AG04450 (cell line): ENCODE data around the gene RPL13A. TPM values are rescaled to one million over a fixed set of nuclear protein-coding genes. Genes with fewer than 3 reads are reported as not detected.

Source experiments
- CTCF ChIA-PET: fragments of 300-600, 350-600 bp; formaldehyde crosslinking; extraction: SDS; loops from one replicate; lab custom pipeline; 2022; ENCODE audit warnings: antibody characterized with exemption, inconsistent platforms; lab: Charles Lee
- POLR2A ChIA-PET: fragments of 350-600 bp; formaldehyde crosslinking; extraction: SDS; loops from one replicate; lab custom pipeline; 2021; ENCODE audit warnings: antibody characterized with exemption, inconsistent platforms; lab: Yijun Ruan, JAX
- DNase-seq: peaks from one replicate; pipeline ENCODE4 v3.0.0-alpha.2; 2011; ENCODE audit warnings: low read depth, low spot score
- H3K27ac ChIP-seq: one replicate; pipeline ENCODE4 v1.5.1; 2012; ENCODE audit warnings: low read depth, low read length, control low read depth
- H3K27me3 ChIP-seq: one replicate; pipeline ENCODE4 v1.6.0; 2012; ENCODE audit warnings: low read length; ENCODE audit not compliant: control insufficient read depth, insufficient read depth
- H3K4me3 ChIP-seq: 2 replicates; pipeline ENCODE4 v1.5.1; 2011; ENCODE audit warnings: mild to moderate bottlenecking, low read depth, low read length, control low read depth
- H3K9me3 ChIP-seq: 2 replicates; pipeline ENCODE4 v1.5.1; 2012; ENCODE audit warnings: low read length; ENCODE audit not compliant: control insufficient read depth, insufficient read depth
- polyA plus RNA-seq: library from polyadenylated mRNA; depleted of rRNA; stranded (reverse); fragments of >200 nt; gene quantifications from 2 replicates; pipeline ENCODE4 v1.2.3, GENCODE V29; 2011
- TF ChIP-seq, protein P1 (sequence below): IDR thresholded peaks from 2 replicates; pipeline ENCODE4 v1.5.1; 2011; ENCODE audit warnings: low read depth, low read length, control low read depth, inconsistent platforms

RPL13A gene
- polyA plus RNA-seq, 1 experiment: 3,816 TPM

DNA sequence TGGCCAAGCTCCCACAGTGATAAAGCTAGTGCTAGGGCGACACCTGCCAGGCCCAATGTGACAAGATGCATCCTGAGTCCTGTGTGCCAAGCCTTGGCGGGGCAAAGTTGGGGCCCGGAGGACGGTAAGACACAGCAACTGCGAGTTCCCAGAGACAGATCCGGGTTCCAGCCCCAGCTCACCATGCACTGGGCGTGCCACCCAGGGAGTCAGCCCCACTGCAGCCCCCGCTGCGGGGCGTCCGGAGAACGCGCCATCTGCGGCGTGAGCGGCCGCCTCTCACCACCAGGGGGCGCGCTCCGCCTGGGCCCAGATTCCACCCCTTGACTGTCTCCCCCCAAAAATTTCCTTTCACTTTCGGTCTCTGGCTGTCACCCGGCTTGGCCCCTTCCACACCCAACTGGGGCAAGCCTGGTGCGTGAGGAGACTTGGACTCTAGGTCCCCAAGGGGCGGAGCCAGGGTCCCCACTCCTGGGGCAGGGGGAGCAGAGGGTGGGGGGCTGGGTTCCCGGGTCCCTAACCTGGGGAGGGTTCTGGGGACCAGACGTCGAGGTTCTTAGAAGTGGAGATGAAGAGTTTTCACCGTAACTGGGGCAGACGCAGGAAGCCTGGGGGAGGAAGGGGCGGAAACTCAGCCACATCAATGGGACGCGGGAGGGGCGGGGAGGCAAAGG lies 13.4 kb upstream of the RPL13A start, which contains the start of gene FLT3LG:
Gene FLT3LG (plus strand): TSS at position 348 of the 674 bp plus-strand sequence. CDS start 425 bp downstream, outside the sequence.
- CTCF ChIA-PET: interaction anchor here (0.7 to 2.0 kb wide), 14 partner anchors 9 to 205 kb away, joined by 3 to 30 read pairs (median 5); partner anchors contain the start of genes ALDH16A1, PIH1D1, RPS11 and RRAS
- H3K27ac ChIP-seq: peak within 1 kb of the TSS; percentile 11
- DNase-seq: no peak
- POLR2A ChIA-PET: interaction anchor here (0.6 kb wide), 1 partner anchor 374 kb away, joined by 4 read pairs; no protein-coding TSS in a partner anchor
- H3K9me3 ChIP-seq: peaks cover 4% of the 10 kb centered on the region; the same call in 1 of the 2 replicates
- peak within 1 kb of the TSS; percentile 72 for H3K4me3 ChIP-seq
- no peaks in the 10 kb centered on the region for H3K27me3 ChIP-seq
- TF ChIP-seq, protein P1, sequence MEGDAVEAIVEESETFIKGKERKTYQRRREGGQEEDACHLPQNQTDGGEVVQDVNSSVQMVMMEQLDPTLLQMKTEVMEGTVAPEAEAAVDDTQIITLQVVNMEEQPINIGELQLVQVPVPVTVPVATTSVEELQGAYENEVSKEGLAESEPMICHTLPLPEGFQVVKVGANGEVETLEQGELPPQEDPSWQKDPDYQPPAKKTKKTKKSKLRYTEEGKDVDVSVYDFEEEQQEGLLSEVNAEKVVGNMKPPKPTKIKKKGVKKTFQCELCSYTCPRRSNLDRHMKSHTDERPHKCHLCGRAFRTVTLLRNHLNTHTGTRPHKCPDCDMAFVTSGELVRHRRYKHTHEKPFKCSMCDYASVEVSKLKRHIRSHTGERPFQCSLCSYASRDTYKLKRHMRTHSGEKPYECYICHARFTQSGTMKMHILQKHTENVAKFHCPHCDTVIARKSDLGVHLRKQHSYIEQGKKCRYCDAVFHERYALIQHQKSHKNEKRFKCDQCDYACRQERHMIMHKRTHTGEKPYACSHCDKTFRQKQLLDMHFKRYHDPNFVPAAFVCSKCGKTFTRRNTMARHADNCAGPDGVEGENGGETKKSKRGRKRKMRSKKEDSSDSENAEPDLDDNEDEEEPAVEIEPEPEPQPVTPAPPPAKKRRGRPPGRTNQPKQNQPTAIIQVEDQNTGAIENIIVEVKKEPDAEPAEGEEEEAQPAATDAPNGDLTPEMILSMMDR: peak; percentile 96

DNA sequence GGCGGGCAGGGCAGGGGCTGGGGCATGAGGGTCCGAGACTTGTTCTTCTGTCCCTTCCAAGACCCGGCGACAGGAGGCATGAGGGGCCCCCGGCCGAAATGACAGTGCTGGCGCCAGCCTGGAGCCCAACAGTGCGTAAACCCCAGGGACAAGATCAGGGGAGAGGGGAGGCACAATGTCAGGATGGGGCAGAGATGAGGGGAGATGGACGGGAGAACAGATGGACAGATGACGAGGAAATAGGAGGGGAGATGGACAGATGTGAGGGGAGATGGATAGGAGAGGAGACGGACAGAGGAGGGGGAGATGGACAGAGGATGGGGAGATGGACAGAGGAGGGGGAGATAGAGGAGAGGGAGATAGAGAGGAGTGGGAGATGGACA lies 12.9 kb upstream of the RPL13A start:
- POLR2A ChIA-PET: no interaction called here
- no peak for DNase-seq
- no peaks in the 10 kb centered on the region for H3K27me3 ChIP-seq
- peak overlapping the region; percentile 11 for H3K27ac ChIP-seq
- CTCF ChIA-PET: no interaction called here
- TF ChIP-seq, protein P1: no peak
- H3K9me3 ChIP-seq: peaks cover 4% of the 10 kb centered on the region; the same call in 1 of the 2 replicates
- H3K4me3 ChIP-seq: peak overlapping the region; percentile 72

DNA sequence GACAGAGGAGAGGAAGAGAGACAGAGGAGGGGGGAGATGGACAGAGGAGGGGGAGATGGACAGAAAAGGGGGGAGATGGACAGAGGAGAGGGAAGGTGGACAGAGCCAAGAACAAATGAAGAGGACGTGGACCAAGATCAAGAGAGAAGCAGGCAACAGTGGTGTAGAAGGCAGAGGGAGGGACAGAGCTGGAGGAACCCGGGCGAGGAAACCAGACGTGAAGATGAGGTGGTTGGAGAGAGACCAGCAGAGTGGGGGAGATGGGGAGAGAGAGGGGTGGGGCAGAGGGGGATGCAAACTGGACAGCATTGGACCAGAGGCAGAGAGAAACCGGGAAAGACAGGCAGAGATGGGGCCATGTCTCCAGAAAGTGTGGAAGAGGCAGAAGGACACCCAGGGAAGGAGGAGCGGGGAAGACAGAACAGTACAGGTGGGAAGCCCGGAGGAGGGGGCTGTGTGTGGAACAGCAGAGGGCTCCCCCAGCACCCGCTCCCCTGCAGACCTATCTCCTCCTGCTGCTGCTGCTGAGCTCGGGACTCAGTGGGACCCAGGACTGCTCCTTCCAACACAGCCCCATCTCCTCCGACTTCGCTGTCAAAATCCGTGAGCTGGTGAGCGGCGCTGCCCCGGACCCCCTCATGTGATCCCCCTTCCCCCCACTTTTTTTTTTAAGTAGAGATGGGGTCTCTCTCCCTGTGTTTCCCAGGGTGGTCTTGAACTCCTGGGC lies 12.1 kb upstream of the RPL13A start:
- Histone ChIP-seq H3K27me3 (no peaks in the 10 kb centered on the region), H3K9me3 (peaks cover 7% of the 10 kb centered on the region; the same call in 1 of the 2 replicates), H3K27ac (no peak overlapping the region), H3K4me3 (no peak overlapping the region)
- TF ChIP-seq, protein P1: no peak
- CTCF ChIA-PET: interaction anchor here (0.6 to 1.9 kb wide), 3 partner anchors 17 to 137 kb away, joined by 3 to 6 read pairs (median 6); no protein-coding TSS in a partner anchor
- DNase-seq: no peak
- POLR2A ChIA-PET: interaction anchor here (0.5 to 0.6 kb wide), 2 partner anchors 87 to 294 kb away, joined by 5 to 8 read pairs; partner anchors contain the start of gene KASH5

DNA sequence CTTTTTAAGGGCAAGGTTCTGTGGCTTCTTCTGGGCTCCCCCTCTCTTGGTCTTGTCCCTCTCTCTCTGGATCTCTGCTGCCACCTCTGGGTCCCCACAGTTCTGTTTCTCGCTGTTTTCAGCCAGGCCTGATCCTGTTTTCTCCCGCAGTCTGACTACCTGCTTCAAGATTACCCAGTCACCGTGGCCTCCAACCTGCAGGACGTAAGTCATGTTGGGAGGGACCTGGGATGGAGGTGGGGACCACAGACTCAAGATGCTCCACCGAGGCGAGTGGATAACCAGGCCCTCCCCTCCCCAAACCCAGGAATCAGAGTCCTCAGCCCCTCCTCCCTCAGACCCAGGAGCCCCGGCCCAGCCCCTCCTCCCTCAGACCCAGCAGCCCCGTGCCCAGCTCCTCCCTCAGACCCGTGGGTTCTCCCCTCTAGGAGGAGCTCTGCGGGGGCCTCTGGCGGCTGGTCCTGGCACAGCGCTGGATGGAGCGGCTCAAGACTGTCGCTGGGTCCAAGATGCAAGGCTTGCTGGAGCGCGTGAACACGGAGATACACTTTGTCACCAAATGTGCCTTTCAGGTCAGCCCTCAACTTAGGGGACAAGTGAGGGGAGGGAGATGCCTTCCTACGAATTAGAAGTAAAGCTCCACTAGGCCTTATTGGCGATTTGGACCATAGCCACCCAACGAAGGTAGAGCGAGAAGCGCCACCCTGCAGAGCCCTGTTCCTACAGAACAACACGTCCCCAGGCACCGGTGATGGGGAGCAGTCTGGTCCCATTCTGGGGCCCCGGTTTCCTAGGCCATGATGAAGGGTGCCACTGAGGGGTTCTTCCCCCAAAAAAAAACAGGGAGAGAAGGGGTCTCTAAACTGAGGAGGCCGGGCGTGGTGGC lies 11.2 kb upstream of the RPL13A start:
- ChIA-PET POLR2A (interaction anchor here (1.5 kb wide), 1 partner anchor 20 kb away, joined by 3 read pairs; the partner anchor contains the start of gene RPS11), CTCF (interaction anchor here (0.6 to 1.9 kb wide), 7 partner anchors 18 to 187 kb away, joined by 3 to 6 read pairs (median 3); no protein-coding TSS in a partner anchor)
- TF ChIP-seq, protein P1: peak; percentile 59
- H3K4me3 ChIP-seq: no peak overlapping the region
- DNase-seq: no peak
- no peak overlapping the region for H3K27ac ChIP-seq
- no peaks in the 10 kb centered on the region for H3K27me3 ChIP-seq
- peaks cover 8% of the 10 kb centered on the region; the same call in 1 of the 2 replicates for H3K9me3 ChIP-seq
